ENCODE data around the gene MXRA8. TPM values are rescaled to one million over a fixed set of nuclear protein-coding genes. Genes with fewer than 3 reads are reported as not detected.

The MXRA8 gene
- total and polyA plus RNA-seq, 9 of the 15 experiments (the other 6 are each of a cell fraction or from before 2014, with no cell fraction given), result 0.66 to 11.3 (median 6.3) TPM

DNA sequence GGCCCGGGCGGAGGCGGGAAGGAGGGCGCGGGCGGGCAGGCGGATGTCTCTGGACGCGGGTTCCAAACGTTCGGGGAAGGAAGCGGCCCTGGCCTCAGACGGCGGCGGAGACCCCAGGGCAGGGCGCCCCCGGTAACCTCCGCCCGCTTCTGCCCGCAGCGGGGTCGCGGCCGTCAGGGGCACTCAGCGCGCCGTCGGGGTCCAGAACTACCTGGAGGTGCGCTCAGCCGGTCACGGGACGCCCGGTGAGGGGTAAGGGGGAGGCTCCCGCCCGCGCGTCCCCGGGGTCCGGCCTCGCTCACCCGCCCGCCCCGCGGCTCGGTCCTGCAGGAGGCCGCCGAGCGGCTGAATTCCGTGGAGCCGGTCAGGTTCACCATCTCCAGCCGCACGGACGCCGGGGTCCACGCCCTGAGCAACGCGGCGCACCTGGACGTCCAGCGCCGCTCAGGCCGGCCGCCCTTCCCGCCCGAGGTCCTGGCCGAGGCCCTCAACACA lies 49.6 kb downstream of the MXRA8 start (continued):
- TF ChIP-seq, protein P1, sequence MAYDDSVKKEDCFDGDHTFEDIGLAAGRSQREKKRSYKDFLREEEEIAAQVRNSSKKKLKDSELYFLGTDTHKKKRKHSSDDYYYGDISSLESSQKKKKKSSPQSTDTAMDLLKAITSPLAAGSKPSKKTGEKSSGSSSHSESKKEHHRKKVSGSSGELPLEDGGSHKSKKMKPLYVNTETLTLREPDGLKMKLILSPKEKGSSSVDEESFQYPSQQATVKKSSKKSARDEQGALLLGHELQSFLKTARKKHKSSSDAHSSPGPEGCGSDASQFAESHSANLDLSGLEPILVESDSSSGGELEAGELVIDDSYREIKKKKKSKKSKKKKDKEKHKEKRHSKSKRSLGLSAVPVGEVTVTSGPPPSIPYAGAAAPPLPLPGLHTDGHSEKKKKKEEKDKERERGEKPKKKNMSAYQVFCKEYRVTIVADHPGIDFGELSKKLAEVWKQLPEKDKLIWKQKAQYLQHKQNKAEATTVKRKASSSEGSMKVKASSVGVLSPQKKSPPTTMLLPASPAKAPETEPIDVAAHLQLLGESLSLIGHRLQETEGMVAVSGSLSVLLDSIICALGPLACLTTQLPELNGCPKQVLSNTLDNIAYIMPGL (CRISPR knock-in tag; IDR thresholded peaks at IDR 0.05), result 0 out of 2 replicates have a peak, but pooled peaks have one; percentile 17
- TF ChIP-seq, protein P2, sequence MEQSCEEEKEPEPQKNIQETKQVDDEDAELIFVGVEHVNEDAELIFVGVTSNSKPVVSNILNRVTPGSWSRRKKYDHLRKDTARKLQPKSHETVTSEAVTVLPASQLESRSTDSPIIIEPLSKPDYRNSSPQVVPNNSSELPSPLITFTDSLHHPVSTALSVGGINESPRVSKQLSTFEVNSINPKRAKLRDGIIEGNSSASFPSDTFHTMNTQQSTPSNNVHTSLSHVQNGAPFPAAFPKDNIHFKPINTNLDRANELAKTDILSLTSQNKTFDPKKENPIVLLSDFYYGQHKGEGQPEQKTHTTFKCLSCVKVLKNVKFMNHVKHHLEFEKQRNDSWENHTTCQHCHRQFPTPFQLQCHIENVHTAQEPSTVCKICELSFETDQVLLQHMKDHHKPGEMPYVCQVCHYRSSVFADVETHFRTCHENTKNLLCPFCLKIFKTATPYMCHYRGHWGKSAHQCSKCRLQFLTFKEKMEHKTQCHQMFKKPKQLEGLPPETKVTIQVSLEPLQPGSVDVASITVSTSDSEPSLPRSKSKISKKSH (CRISPR knock-in tag; IDR thresholded peaks at IDR 0.05), result no peak
- TF ChIP-seq ARHGAP35 (IDR thresholded peaks at IDR 0.05; ENCODE audit: partially characterized antibody) (no peak), HDGF (IDR thresholded peaks at IDR 0.05) (no peak), TCF7L2 (IDR thresholded peaks at IDR 0.05; ENCODE audit: low read depth, low read length) (no peak), TAF15 (IDR thresholded peaks at IDR 0.05; ENCODE audit: low read depth, low read length) (no peak), NCOA2 (IDR thresholded peaks at IDR 0.05; ENCODE audit: partially characterized antibody in 2 of 2) (no peak), CC2D1A (IDR thresholded peaks at IDR 0.05) (no peak), ZNF140 (CRISPR knock-in tag; IDR thresholded peaks at IDR 0.05) (no peak), STAG1 (CRISPR knock-in tag; IDR thresholded peaks at IDR 0.05; ENCODE audit: borderline replicate concordance) (no peak), SPI1 (IDR thresholded peaks at IDR 0.05; ENCODE audit: borderline replicate concordance, low read depth, low read length) (no peak), NCOA6 (IDR thresholded peaks at IDR 0.05) (no peak), IRF2 (CRISPR knock-in tag; IDR thresholded peaks at IDR 0.05) (peak; percentile 74; the same call in 1 of the 2 replicates), EWSR1 (IDR thresholded peaks at IDR 0.05; ENCODE audit: borderline replicate concordance, low read depth, partially characterized antibody) (no peak), MXI1 (IDR thresholded peaks at IDR 0.05; ENCODE audit: low read depth, low read length) (no peak), ZNF232 (CRISPR knock-in tag; IDR thresholded peaks at IDR 0.05) (peak; percentile 19; the same call in 1 of the 2 replicates), MBD2 (IDR thresholded peaks at IDR 0.05; ENCODE audit: borderline replicate concordance, low read depth) (no peak), CEBPG (CRISPR knock-in tag; IDR thresholded peaks at IDR 0.05) (peak; percentile 27; the same call in 1 of the 2 replicates), CEBPG (tag; conservative IDR thresholded peaks at IDR 0.05 in 1 of 2, IDR thresholded peaks at IDR 0.05 in 1 of 2) (no peak), NR1H2 (CRISPR knock-in tag; IDR thresholded peaks at IDR 0.05) (no peak), RBM39 (optimal IDR thresholded peaks at IDR 0.05; ENCODE audit: low read depth, low read length) (no peak), KLF16 (IDR thresholded peaks at IDR 0.05) (no peak)
- TF ChIP-seq, protein P3, sequence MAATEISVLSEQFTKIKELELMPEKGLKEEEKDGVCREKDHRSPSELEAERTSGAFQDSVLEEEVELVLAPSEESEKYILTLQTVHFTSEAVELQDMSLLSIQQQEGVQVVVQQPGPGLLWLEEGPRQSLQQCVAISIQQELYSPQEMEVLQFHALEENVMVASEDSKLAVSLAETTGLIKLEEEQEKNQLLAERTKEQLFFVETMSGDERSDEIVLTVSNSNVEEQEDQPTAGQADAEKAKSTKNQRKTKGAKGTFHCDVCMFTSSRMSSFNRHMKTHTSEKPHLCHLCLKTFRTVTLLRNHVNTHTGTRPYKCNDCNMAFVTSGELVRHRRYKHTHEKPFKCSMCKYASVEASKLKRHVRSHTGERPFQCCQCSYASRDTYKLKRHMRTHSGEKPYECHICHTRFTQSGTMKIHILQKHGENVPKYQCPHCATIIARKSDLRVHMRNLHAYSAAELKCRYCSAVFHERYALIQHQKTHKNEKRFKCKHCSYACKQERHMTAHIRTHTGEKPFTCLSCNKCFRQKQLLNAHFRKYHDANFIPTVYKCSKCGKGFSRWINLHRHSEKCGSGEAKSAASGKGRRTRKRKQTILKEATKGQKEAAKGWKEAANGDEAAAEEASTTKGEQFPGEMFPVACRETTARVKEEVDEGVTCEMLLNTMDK (IDR thresholded peaks at IDR 0.05; ENCODE audit: borderline replicate concordance, insufficient read depth, low read depth, low read length, poor library complexity, severe bottlenecking), result no peak
- TF ChIP-seq, protein P4, sequence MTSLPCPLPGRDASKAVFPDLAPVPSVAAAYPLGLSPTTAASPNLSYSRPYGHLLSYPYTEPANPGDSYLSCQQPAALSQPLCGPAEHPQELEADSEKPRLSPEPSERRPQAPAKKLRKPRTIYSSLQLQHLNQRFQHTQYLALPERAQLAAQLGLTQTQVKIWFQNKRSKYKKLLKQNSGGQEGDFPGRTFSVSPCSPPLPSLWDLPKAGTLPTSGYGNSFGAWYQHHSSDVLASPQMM (CRISPR knock-in tag; IDR thresholded peaks at IDR 0.05), result no peak
